ENCODE data around the gene MYO5A.
"Not testable (repeated sequence)": the region's sequence is repeated elsewhere in the genome, so short reads cannot be mapped to it uniquely, and the experiment has no call there.

MYO5A gene

GRCh38 chr15:52424856-52425431 lies 103.7 kb downstream of the MYO5A start:
- FAIRE-seq: no peak
- no peak for TF ChIP-seq POLR2A (IDR thresholded peaks at IDR 0.05; ENCODE audit: low read depth, low read length)

GRCh38 chr15:52423852-52424251 lies 104.8 kb downstream of the MYO5A start:
- TF ChIP-seq POLR2A (IDR thresholded peaks at IDR 0.05; ENCODE audit: low read depth, low read length): no peak
- no peak for DNase-seq (ENCODE audit: insufficient read length, low spot score)
- no peak for FAIRE-seq

More at GRCh38 chr15:52424856-52425431, 103.7 kb downstream of the MYO5A start:
- no peak for DNase-seq (ENCODE audit: insufficient read length, low spot score)

- no peak for TF ChIP-seq POLR2A (IDR thresholded peaks at IDR 0.05; ENCODE audit: low read depth, low read length)
- DNase-seq (ENCODE audit: insufficient read length, low spot score) (no peak), FAIRE-seq (no peak)
Measured at GRCh38 chr15:52422001-52422400, 106.7 kb downstream of the MYO5A start.

DNA sequence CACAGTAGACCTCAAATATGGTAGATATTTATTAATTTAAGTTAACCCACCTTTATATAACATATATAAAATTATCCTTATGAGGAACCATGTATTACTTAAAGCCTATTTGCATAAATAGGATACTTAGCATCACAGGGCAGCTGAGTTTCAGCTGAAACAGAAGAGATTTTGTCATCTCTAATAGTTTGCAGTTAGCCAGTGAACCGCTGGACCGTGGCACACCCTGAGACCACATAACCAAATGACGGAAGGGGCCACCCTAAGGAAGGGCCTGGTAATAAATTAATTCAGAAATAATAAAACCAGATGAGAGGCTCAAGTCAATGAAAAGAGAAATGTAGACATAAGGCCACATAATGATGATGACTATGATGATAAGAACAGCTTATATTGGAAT lies 107.7 kb downstream of the MYO5A start:
- TF ChIP-seq POLR2A (IDR thresholded peaks at IDR 0.05; ENCODE audit: low read depth, low read length): no peak
- FAIRE-seq (no peak), DNase-seq (ENCODE audit: insufficient read length, low spot score) (no peak)

DNA sequence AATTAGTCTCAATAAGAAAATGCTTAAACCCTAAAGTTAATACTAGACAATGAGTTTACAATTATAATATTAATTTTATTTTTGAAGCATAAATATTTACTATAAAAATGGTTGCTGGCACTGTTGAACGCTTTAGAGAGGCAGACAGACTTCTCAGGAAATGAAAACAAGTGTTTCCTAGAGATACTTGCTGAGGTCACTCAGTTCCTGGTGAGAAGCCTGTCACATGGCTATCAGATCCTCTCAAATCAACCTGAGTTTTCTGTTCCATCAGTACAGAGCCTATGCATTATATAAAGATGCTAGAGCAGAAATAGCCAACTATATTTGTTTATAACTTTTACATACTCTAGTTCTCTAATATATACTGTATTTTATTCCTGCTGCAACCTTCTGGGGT lies 109.2 kb downstream of the MYO5A start:
- FAIRE-seq (no peak), DNase-seq (ENCODE audit: insufficient read length, low spot score) (no peak)
- TF ChIP-seq POLR2A (IDR thresholded peaks at IDR 0.05; ENCODE audit: low read depth, low read length): no peak

DNA sequence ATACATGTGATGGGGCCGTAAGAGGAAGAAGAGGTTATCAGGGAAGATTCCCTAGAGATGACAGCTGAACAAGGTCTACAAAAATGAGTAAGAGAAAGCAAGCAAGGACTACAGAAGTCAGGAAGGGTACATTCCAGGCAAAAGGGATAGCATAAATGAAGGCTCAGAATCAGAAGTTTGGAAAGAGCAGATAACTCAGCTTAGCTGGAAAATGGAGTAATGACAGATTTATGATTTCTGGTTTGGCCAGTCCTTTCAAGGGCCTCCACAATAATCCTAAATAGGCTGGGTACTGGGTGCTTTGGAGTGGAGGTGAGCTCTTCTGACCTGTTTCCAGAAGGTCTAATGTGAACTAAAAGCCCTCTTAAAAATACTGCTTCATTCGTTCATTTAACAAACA lies 110.7 kb downstream of the MYO5A start:
- TF ChIP-seq POLR2A (IDR thresholded peaks at IDR 0.05; ENCODE audit: low read depth, low read length): no peak
- FAIRE-seq: no peak
- no peak for DNase-seq (ENCODE audit: insufficient read length, low spot score)

DNA sequence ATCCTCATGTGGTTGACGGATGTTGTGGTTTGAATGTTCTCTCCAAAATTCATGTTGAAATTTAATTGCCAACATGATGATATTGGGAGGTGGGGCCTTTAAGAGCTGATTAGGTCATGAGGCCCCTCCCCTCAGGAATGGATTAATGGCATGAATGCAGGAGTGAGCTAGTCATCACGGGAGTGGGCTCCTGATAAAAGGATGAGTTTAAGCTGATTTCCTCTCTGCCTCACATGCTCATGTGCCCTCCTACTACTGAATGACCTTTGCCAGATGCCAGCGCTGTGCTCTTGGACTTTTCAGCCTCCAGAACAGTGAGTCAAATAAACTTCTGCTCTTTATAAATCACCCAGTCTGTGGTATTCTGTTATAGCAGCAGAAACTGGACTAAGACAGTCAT lies 111.2 kb downstream of the MYO5A start:
- TF ChIP-seq POLR2A (IDR thresholded peaks at IDR 0.05; ENCODE audit: low read depth, low read length): no peak
- FAIRE-seq (no peak), DNase-seq (ENCODE audit: insufficient read length, low spot score) (no peak)

DNA sequence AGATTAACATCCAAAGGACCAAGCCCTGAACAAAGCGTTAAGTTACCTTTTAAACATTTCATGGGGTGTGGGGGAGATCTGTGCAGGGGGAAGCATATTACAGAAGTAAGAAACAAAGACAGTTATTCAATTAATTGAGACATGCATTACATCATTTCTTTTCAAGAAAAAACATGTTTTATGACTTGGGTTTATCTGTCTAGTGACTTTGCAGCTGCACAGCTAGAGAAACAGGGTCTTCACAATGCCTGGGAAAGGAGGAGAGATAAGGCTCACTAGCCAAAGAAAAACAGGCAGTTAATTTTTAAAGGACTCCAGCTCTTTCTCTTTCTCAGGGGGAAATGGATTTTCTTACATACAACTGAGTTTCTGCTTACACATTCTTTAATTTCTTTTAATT lies 112.1 kb downstream of the MYO5A start:
- DNase-seq (ENCODE audit: insufficient read length, low spot score); FAIRE-seq: not testable (repeated sequence)

GRCh38 chr15:52415628-52416027 lies 113.1 kb downstream of the MYO5A start:
- DNase-seq (ENCODE audit: insufficient read length, low spot score): no peak
- no peak for FAIRE-seq
- TF ChIP-seq POLR2A (IDR thresholded peaks at IDR 0.05; ENCODE audit: low read depth, low read length): no peak

- no peak for TF ChIP-seq POLR2A (IDR thresholded peaks at IDR 0.05; ENCODE audit: low read depth, low read length)
- FAIRE-seq (no peak), DNase-seq (ENCODE audit: insufficient read length, low spot score) (no peak)
Measured at GRCh38 chr15:52414936-52415335, 113.7 kb downstream of the MYO5A start.

GRCh38 chr15:52408823-52409222 lies 119.9 kb downstream of the MYO5A start:
- DNase-seq (ENCODE audit: insufficient read length, low spot score): no peak
- FAIRE-seq: no peak
- no peak for TF ChIP-seq POLR2A (IDR thresholded peaks at IDR 0.05; ENCODE audit: low read depth, low read length)

DNA sequence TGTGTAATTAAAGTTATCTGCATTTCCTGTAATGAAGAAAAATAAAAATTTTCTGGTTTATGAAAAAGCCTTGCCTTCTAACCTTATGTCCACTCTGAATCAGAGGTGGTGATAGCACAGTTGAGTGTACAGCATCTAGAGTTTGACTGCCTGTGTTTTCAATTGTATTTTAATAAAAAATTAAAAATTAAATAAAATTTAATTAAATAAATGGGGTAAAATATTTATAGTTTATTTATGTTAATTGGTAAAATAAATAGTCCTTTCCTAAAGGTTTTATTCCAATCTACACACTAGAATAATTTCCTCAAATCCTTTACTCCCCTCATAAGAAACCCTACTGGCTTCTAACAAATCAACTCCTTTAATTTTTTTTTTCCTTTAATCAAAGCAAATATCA lies 121.3 kb downstream of the MYO5A start:
- FAIRE-seq: no peak
- DNase-seq (ENCODE audit: insufficient read length, low spot score): no peak
- TF ChIP-seq POLR2A (IDR thresholded peaks at IDR 0.05; ENCODE audit: low read depth, low read length): no peak

DNA sequence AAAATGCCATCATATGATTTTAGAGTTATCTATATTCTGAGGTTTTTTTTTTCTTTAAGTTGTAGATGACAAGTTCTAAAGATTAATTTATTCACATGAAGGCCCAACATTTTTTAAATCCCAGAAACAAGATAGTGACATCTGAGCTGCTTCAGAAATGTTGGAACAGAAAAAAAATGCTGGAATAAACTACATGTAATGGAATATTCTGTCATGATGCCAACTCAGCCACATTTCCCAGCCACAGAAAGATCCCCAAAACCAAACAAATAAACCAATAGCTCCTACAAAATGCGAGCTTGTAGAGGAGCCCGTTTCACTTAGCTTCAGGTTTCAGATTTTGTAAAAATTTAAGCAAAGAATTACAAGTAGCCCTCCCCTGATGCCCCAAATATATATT lies 122.1 kb downstream of the MYO5A start:
- DNase-seq (ENCODE audit: insufficient read length, low spot score) (no peak), FAIRE-seq (no peak)
- TF ChIP-seq POLR2A (IDR thresholded peaks at IDR 0.05; ENCODE audit: low read depth, low read length): no peak

DNA sequence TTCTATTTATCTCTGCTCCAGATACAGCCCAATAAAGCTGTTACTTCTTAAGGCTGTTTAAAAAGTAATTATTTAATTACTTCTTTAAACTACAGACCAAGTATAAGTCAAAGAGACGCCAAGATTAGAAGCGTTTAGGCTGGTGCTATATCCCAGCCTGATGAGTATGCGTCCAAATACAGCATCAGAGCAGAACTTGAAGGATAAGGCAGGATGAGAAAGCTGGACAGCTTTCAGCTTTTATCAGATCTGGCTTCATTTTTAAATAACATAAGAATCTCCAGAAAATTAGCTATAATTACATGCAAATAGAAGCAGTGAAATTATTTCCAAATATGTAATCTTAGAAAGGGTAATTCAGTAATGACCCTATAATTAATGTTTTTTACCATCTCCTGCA lies 122.8 kb downstream of the MYO5A start:
- no peak for DNase-seq (ENCODE audit: insufficient read length, low spot score)
- no peak for FAIRE-seq
- TF ChIP-seq POLR2A (IDR thresholded peaks at IDR 0.05; ENCODE audit: low read depth, low read length): no peak

DNA sequence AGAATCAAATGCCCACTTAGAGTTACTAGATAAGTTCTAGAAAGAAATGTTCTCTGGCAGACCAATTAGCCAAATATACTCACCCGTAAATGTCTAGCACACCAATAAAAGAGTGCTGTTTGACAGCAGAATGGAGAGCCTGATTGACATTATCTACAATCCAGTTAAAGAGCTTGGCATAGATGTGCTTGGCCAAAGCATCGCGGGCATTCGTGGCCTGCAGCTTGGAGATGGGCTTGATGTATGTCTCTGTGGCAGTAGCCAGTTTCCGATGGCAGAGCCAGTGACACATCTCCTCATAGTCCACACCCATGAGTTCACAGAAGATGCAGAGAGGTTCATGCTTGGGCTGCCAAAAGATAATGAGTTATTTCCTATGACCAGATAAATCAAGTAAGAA lies 131.6 kb downstream of the MYO5A start:
- TF ChIP-seq POLR2A (IDR thresholded peaks at IDR 0.05; ENCODE audit: low read depth, low read length): no peak
- DNase-seq (ENCODE audit: insufficient read length, low spot score) (no peak), FAIRE-seq (no peak)

- TF ChIP-seq POLR2A (IDR thresholded peaks at IDR 0.05; ENCODE audit: low read depth, low read length): no peak
- FAIRE-seq (no peak), DNase-seq (ENCODE audit: insufficient read length, low spot score) (no peak)
Measured at GRCh38 chr15:52394118-52394517, 134.6 kb downstream of the MYO5A start.

All from H54 (cell line).